Erythroblast (primary cell): ENCODE measurements around the gene TTC39C.

Experiments used
- DNase-seq, 2 experiments: peaks; one replicate each; lab custom pipeline; 2025; lab: John Stamatoyannopoulos, UW
- GATA1 ChIP-seq: IDR thresholded peaks from 2 replicates; pipeline ENCODE4 v1.6.1; 2011; ENCODE audit warnings: low read depth, mild to moderate bottlenecking, control low read depth, low read length, moderate library complexity
- POLR2A ChIP-seq: IDR thresholded peaks from 2 replicates; pipeline ENCODE4 v1.6.1; 2011; ENCODE audit warnings: mild to moderate bottlenecking, low read length

Gene TTC39C

GRCh38 chr18:23982155-23983079, 32.1 kb upstream of the TTC39C start:
- no peak for DNase-seq
- TF ChIP-seq POLR2A (no peak), GATA1 (no peak)

- DNase-seq = no peak
- no peak for TF ChIP-seq GATA1
- TF ChIP-seq POLR2A = no peak
Observed at GRCh38 chr18:23983112-23983511, 31.4 kb upstream of the TTC39C start.

GRCh38 chr18:23986600-23987359, 27.8 kb upstream of the TTC39C start:
- no peak for DNase-seq
- TF ChIP-seq POLR2A (no peak), GATA1 (no peak)

- no peak for DNase-seq
- TF ChIP-seq GATA1 (no peak), POLR2A (no peak)
Observed at GRCh38 chr18:23990474-23991410, 23.8 kb upstream of the TTC39C start.

- no peak for DNase-seq
- TF ChIP-seq GATA1 (no peak), POLR2A (no peak)
Observed at GRCh38 chr18:23992089-23992940, 22.2 kb upstream of the TTC39C start.

GRCh38 chr18:23992941-23993280, 21.6 kb upstream of the TTC39C start:
- no peak for DNase-seq
- TF ChIP-seq GATA1 = no peak
- TF ChIP-seq POLR2A = no peak

- no peak for DNase-seq
- no peak for TF ChIP-seq POLR2A
- TF ChIP-seq GATA1 = no peak
Observed at GRCh38 chr18:23994361-23994902, 20.1 kb upstream of the TTC39C start.

- DNase-seq = no peak
- TF ChIP-seq GATA1 (no peak), POLR2A (no peak)
Observed at GRCh38 chr18:23995180-23995579, 19.4 kb upstream of the TTC39C start.

GRCh38 chr18:23998018-23998417, 16.5 kb upstream of the TTC39C start:
- TF ChIP-seq GATA1 (no peak), POLR2A (no peak)
- DNase-seq = no peak

- TF ChIP-seq GATA1 (no peak), POLR2A (no peak)
- no peak for DNase-seq
Observed at GRCh38 chr18:23998820-23999219, 15.7 kb upstream of the TTC39C start.

GRCh38 chr18:24000613-24001490, 13.7 kb upstream of the TTC39C start:
- no peak for TF ChIP-seq GATA1
- no peak for TF ChIP-seq POLR2A
- no peak for DNase-seq
